Heart left ventricle (tissue), 13 donors: ENCODE results near the gene CDK6.

ENCODE experiments used
- CTCF ChIP-seq, 12 donors: fragments of 200-600 bp; sonication (generic) in 4 of 12; IDR thresholded peaks; one replicate each; pipeline versions ENCODE4 v1.5.0 to v1.8.0; 2018 to 2022; ENCODE audit warnings: antibody characterized with exemption in 12 of 12, mild to moderate bottlenecking in 5 of 12
- POLR2A ChIP-seq, 2 donors: fragments of 450-650 bp; IDR thresholded peaks; one replicate each; pipeline ENCODE4 v1.6.1; 2017; ENCODE audit warnings: antibody characterized with exemption in 2 of 2, mild to moderate bottlenecking in 2 of 2, moderate library complexity in 2 of 2
- donor health status: ischemic (EF 13 %, LVEDD 7.1; RV severe dilation, severe dysfunction).
- donor health status: DM: no; HTN: yes; CAD: no.
- donor health status: DM: no; HTN: no; CAD: no.
- donor health status: ischemic (EF 25% LVEDD 6.9; RV normal size, moderate dysfunction).
- donor health status: ischemic (EF 25% LVEDD 5.7; RV mildly dilated, moderate dysfunction).
- donor health status: ischemic (EF 35%, LVEDD 5.7; RV mildly dilated, moderate dysfunction).
- donor health status: nonischemic (EF 11% LVEDD 7.7; RV severe dilation, severe dysfunction).
- donor health status: DM: yes; HTN: yes; CAD: no.
- donor health status: PGD.
- donor health status: ischemic (EF 29% LVEDD 5.4; RV normal size, mild dysfunction).
- donor health status: nonischemic (EF 23%, LVEDD 6.1; RV moderate dilation, normal function).

DNA sequence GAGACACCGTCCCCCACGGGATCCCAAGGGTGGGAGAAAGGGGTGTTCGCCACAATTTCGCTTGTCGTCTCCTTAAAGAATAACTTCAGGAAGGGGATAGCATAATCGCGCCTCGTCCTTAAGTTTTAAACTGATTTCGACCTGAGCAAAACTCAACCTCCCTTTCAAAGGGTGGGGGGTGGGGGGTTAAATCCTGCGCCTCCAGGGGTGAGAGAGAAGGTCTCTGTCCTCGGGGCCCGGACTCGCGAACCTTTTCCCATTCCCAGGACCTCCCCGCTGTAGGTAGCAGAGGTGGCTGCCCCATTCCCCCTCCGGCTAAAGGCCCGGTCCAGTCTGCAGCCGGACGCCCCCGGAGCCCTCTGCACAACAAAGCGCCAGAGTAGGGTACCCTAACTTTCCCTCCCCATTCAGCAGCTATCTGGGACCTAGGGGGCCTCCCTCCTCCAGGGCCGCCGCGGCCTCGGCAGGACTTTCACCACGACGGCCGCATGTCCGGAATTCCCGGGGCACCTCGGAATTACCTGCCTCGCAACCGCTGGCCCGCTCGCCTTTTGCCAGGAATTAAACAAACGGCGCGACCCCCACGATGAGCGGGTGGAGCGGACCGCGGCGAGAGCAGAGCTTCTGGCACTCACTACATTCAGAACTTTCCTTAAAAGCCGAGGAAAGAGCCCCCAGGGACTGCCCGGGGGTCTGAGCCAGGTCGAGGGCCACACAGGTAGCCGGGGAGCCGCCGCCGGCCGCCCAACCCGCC lies 1.7 kb downstream of the CDK6 start:
- TF ChIP-seq CTCF (IDR thresholded peaks at IDR 0.05) (no peak), POLR2A (IDR thresholded peaks at IDR 0.05) (no peak)
